Measurements from ENCODE around the gene EDARADD. TPM values are rescaled to one million over a fixed set of nuclear protein-coding genes. Genes with fewer than 3 reads are reported as not detected.

The EDARADD gene
- total RNA-seq, 4 donors from 2014 or later, result 0.27 to 1.7 (median 0.31) TPM; not detected in 1

DNA sequence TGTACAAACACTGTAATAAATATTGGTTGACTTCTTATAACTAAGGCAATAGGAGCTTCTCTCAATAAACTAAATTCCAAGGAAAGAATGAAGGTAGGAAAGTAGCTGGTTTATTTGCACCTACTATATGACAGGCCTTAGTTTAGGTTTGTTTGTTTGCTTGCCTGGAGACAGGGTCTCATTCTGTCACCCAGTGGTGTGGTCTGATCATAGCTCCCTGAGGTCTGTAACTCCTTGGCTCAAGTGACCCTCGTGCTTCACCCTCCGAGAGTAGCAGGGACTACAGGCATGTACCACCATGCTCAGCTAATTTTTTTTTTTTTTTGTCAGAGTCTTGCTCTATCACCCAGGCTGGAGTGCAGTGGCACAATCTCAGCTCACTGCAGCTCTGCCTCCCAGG, 1.9 kb upstream of the EDARADD start:
- Histone ChIP-seq H3K27ac (no peak overlapping the region), H3K4me1 (peaks cover 0 to 18% (median 10%) of the 10 kb centered on the region in 3 donors), H3K36me3 (no peaks in the 10 kb centered on the region), H3K27me3 (peaks cover 50% of the 10 kb centered on the region), H3K9me3 (no peaks in the 10 kb centered on the region), H3K4me3 (no peak overlapping the region)
- no peak for TF ChIP-seq POLR2A (IDR thresholded peaks at IDR 0.05)
- no peak for TF ChIP-seq POLR2AphosphoS5 (IDR thresholded peaks at IDR 0.05)
- TF ChIP-seq, protein P1, sequence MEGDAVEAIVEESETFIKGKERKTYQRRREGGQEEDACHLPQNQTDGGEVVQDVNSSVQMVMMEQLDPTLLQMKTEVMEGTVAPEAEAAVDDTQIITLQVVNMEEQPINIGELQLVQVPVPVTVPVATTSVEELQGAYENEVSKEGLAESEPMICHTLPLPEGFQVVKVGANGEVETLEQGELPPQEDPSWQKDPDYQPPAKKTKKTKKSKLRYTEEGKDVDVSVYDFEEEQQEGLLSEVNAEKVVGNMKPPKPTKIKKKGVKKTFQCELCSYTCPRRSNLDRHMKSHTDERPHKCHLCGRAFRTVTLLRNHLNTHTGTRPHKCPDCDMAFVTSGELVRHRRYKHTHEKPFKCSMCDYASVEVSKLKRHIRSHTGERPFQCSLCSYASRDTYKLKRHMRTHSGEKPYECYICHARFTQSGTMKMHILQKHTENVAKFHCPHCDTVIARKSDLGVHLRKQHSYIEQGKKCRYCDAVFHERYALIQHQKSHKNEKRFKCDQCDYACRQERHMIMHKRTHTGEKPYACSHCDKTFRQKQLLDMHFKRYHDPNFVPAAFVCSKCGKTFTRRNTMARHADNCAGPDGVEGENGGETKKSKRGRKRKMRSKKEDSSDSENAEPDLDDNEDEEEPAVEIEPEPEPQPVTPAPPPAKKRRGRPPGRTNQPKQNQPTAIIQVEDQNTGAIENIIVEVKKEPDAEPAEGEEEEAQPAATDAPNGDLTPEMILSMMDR (IDR thresholded peaks at IDR 0.05), result no peak
- TF ChIP-seq EP300 (IDR thresholded peaks at IDR 0.05), result no peak
- WGBS, 2 donors (ENCODE audit: low coverage in 1 of 2), result 87% methylated on average over 2 of the region's 2 CpGs; no CpG with 5 or more reads in 1 of the 2 donors
- ATAC-seq, result no peak

DNA sequence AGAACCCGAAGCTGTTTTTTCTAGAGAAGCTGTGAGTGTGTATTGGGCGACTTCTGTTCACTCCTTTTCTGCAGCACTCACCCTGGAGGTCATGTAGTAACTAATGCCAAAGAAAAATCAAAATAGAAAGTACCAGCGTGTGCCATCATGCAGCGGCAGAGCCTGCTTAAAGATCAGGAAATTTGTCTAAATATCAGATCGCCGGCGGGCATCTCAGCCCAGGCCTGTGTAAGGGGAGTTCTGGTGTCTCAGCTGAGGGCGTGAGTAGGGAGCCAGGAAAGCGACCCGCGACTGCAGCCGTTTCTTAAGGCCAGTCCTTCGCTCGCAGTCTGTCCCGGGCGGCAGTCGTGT, 768 bp downstream of the EDARADD start:
- H3K27me3 ChIP-seq, result peaks cover 72% of the 10 kb centered on the region
- no peaks in the 10 kb centered on the region for H3K36me3 ChIP-seq
- peak overlapping the region; percentile 31 to 62 for H3K4me3 ChIP-seq
- ATAC-seq, result no peak
- peaks cover 0 to 18% (median 10%) of the 10 kb centered on the region in 3 donors for H3K4me1 ChIP-seq
- 11 to 12% methylated on average over 8 to 12 of the region's 17 CpGs for WGBS, 2 donors (ENCODE audit: low coverage in 1 of 2)
- H3K9me3 ChIP-seq, result no peaks in the 10 kb centered on the region
- TF ChIP-seq, protein P1 (IDR thresholded peaks at IDR 0.05), result no peak
- TF ChIP-seq EP300 (IDR thresholded peaks at IDR 0.05) (no peak), POLR2A (IDR thresholded peaks at IDR 0.05) (no peak), POLR2AphosphoS5 (IDR thresholded peaks at IDR 0.05) (no peak)
- H3K27ac ChIP-seq, result peak overlapping the region in 1 of 4 donors; percentile 18

GRCh38 chr1:236395230-236395946, 1.3 kb downstream of the EDARADD start:
- peaks cover 74% of the 10 kb centered on the region for H3K27me3 ChIP-seq
- TF ChIP-seq POLR2AphosphoS5 (IDR thresholded peaks at IDR 0.05), result no peak
- TF ChIP-seq, protein P1 (IDR thresholded peaks at IDR 0.05), result no peak
- no peak for TF ChIP-seq EP300 (IDR thresholded peaks at IDR 0.05)
- no peak for TF ChIP-seq POLR2A (IDR thresholded peaks at IDR 0.05)
- 0% methylated on average over 6 to 7 of the region's 86 CpGs for WGBS, 2 donors (ENCODE audit: low coverage in 1 of 2)
- H3K9me3 ChIP-seq, result no peaks in the 10 kb centered on the region
- peaks cover 0 to 18% (median 10%) of the 10 kb centered on the region in 3 donors for H3K4me1 ChIP-seq
- ATAC-seq, result peak; percentile 39
- H3K4me3 ChIP-seq, result peak overlapping the region; percentile 31 to 62
- peak overlapping the region in 1 of 4 donors; percentile 18 for H3K27ac ChIP-seq
- no peaks in the 10 kb centered on the region for H3K36me3 ChIP-seq

GRCh38 chr1:236395947-236396664, 2.0 kb downstream of the EDARADD start:
- peak overlapping the region; percentile 31 to 62 for H3K4me3 ChIP-seq
- peak overlapping the region in 1 of 4 donors; percentile 18 for H3K27ac ChIP-seq
- no peak for TF ChIP-seq EP300 (IDR thresholded peaks at IDR 0.05)
- TF ChIP-seq POLR2AphosphoS5 (IDR thresholded peaks at IDR 0.05), result no peak
- TF ChIP-seq, protein P1 (IDR thresholded peaks at IDR 0.05), result no peak
- no peak for TF ChIP-seq POLR2A (IDR thresholded peaks at IDR 0.05)
- ATAC-seq, result no peak
- H3K36me3 ChIP-seq, result no peaks in the 10 kb centered on the region
- peaks cover 71% of the 10 kb centered on the region for H3K27me3 ChIP-seq
- H3K4me1 ChIP-seq, result peaks cover 0 to 18% (median 10%) of the 10 kb centered on the region in 3 donors
- 17 to 18% methylated on average over 21 to 24 of the region's 24 CpGs for WGBS, 2 donors (ENCODE audit: low coverage in 1 of 2)
- no peaks in the 10 kb centered on the region for H3K9me3 ChIP-seq

Measured in gastroesophageal sphincter (tissue), 4 donors.